Hematopoietic multipotent progenitor cell treated with erythropoietin and hydrocortisone succinate and interleukin-3 and kit ligand, for 4 days (in vitro differentiated cells): ENCODE data around the gene ANTXRL.
A peak's percentile ranks its signal among the peaks of the same experiment; 100 is the strongest.
"Not testable (repeated sequence)": the region's sequence is repeated elsewhere in the genome, so short reads cannot be mapped to it uniquely, and the experiment has no call there.

Experiments
- DNase-seq: peaks from one replicate; pipeline ENCODE4 v3.0.0-alpha.2; 2015

The ANTXRL gene

GRCh38 chr10:46286991-46287693 is at the start of gene ANTXRL:
ANTXRL (plus strand) TSS chr10:46286997; CDS start chr10:46287263, 266 bp downstream.
- DNase-seq: no peak

GRCh38 chr10:46237815-46238510 is 48.8 kb upstream of the ANTXRL start:
- DNase-seq: no peak

DNA sequence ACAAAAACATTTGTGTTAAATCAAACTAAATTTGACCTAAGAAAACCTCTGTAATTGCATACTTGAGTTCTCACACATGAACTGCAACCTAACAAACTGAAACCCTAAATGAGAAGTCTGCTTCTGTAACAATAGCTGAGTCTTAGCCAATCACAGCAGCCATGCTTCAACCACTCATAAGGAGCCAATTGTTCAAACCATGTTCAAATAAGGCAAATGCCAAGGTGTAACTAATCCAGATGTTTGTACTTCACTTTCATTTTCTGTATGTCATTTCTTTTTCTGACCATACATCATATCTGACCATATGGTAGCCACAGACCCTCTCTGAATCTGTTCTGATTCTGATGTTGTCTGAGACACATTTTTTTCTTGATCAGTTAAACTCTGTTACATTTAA is 47.5 kb upstream of the ANTXRL start:
- DNase-seq: no peak

DNA sequence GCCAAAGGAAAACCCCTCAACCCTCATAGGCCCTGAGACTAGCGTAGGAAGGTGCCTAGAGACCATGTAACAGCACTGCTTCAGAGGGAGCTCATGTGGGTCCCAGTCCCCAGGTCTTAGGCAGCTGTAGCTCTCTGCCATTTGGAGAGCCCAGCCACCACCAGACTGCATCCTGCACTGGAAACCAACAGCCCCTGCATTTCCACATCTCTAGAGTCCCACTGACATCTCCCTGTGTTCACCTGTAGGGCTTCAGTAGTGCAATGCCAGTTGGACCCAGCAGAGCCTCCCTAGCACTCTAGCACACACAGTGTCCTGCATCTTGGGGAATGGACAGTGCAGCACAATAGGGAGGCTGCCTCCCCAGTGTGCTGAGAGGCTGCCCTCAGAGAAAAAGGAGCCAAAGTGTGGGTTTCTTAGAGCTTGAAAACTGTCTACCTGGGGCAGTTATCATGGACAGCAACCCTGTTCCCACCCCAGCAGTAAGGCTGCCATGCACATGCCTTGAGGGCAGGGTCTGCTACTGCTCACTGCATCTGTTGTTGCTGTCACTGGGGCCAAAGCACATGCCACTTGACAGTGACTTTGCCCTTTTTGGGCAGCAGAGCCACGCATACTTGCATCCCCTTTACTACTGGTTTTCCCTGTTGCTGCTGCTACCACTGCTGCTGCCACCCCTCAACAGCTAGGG is 46.7 kb upstream of the ANTXRL start:
- DNase-seq: no peak

GRCh38 chr10:46240684-46241565 is 45.9 kb upstream of the ANTXRL start:
- DNase-seq: no peak

- no peak for DNase-seq
These were observed 41.4 kb upstream of the ANTXRL start for GRCh38 chr10:46245381-46245900.

DNA sequence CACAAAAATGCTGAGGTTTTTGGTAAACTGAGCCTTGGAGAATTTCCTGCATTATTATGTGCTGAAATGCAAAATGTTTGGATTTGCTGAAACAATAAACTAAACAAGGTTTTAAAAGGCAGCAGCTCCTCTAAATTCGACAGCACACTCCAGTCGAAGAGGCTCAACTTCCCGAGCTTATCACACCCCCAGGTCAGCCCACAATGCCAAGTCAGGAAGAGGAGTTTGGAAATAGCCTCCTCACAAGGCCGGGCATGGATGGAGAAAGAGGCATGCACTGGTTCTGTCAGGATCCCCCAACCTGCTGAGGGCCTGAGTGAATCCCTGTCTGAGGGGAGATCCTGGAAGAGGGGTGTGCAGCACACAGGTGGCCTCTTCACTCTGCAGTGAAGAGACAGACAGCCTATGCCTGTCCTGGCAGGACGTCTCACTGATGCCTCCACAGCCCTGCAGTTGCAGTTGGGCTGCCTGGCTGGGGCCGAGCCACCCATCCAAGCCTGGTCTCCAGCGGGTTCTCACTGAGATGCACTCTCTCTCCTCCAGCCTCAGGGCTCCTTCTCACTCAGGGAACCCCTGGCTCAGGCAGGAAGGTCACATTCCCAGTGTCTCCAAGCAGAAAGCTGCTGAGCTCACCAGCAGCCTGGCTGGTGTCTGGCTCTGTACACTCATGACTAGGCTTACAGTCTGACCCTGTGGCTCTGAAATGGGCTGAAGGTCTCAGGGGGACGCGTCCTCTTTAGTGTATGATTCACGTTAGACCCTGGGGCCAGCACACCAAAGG is 40.2 kb upstream of the ANTXRL start:
- not testable (repeated sequence) for DNase-seq

- DNase-seq: no peak
These were observed 39.7 kb upstream of the ANTXRL start for GRCh38 chr10:46247181-46247475.

DNA sequence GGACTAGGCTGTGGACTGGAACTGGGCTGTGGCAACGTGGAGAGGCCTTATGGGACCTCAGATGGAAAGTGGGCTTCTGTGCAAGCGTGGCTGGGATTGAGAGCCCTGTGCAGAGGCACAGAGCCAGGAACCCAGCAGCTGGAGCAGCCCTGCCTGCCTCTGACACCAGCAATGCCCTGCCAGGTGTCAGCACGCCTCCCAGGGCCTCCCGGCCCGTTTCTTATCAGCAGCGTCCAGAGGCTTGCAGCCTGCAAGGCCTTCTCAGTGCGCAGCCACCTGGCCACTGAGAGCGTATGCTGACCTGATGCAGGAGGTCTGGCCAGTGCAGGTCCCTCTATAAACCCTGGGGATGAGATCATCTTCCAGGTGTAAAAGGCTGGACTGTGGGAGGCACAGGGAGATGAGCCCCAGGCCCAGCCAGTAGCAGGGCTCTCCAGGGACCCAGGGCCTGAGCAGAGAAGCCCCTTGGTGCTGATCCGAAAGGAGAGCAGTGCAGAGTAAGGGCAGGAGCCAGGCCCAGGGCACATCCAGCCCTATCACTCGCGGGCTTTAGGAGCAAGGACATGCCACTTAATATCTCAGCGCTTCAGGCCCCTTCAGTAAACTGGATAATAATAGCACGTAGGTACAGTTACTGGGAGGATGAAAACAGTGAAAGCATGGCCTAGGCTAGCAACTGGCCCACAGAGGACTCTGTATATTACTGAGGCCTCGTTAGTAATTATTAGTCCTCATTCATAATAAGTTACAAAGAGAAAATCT is 38.8 kb upstream of the ANTXRL start:
- DNase-seq: peak; percentile 12

DNA sequence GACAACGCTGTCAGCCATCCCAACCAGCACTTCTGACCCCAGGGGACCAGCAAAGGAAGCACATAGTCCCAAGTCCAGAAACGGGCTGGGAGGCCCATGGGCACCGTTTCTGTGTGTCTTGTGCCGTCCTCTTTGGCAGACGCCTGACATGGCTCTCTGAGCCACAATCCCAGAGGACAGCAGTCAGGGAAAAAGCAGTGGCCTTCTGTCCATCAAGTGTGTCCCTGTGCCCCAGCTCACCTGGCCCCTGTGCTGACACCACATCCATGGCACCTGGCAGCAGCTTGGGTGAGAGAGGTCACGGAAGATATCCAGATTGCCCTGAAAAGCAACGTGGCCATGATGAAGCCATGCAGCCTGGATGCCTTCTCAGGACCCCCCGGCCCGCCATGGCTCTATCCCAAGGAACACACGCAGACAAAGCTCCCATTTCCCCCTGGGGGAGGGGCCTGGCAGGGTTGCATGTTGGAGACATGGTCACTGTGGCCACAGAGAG is 38.1 kb upstream of the ANTXRL start:
- DNase-seq: no peak

GRCh38 chr10:46249617-46250344 is 37.0 kb upstream of the ANTXRL start:
- not testable (repeated sequence) for DNase-seq

- DNase-seq: no peak
These were observed 36.3 kb upstream of the ANTXRL start for GRCh38 chr10:46250481-46250880.

DNA sequence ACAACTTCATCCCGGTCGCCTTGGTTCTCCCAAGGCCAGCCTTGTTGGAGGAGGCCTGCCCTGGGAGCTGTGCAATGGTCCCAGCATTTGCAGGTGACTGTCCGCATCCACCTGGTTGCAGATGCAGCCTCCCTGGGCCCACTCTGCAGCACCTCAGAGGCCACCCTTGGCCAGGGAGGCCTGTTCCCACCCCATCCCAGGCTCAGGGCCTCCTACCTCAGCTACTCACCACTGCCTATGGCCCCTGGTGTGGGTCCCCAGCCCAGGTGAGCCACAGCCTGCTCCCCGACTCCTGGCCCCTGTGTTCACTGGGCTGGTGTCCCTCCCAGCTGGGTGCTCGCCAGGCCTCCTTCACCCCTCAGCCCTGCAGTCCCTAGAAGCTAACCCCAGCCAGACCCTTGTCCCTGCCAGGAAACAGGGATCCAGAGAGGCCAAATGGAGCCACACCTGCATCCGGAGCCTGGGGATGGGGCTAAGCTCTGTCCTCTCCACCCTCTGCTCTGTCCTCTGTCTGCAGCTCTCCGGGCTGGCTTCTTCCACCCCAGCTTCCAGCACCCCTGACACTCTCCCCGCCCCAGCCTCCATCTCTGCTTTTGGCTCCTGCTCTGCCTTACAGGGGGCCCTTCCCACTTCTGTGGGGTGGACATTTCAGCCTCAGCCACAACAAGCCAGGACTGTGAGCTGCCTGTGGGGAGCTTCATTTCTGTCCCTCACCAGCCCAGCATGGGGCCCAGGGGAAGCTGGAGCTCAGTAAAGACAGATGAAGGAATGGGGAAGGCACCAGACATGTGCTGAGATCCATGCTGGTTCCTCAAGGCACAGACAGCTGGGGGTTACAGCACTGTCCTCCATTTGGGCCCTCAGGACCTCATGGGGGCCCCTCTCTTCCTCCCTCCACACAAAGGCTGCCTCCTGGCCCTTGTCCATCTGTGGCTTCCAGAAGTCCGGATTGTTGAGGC is 35.6 kb upstream of the ANTXRL start:
- no peak for DNase-seq

DNA sequence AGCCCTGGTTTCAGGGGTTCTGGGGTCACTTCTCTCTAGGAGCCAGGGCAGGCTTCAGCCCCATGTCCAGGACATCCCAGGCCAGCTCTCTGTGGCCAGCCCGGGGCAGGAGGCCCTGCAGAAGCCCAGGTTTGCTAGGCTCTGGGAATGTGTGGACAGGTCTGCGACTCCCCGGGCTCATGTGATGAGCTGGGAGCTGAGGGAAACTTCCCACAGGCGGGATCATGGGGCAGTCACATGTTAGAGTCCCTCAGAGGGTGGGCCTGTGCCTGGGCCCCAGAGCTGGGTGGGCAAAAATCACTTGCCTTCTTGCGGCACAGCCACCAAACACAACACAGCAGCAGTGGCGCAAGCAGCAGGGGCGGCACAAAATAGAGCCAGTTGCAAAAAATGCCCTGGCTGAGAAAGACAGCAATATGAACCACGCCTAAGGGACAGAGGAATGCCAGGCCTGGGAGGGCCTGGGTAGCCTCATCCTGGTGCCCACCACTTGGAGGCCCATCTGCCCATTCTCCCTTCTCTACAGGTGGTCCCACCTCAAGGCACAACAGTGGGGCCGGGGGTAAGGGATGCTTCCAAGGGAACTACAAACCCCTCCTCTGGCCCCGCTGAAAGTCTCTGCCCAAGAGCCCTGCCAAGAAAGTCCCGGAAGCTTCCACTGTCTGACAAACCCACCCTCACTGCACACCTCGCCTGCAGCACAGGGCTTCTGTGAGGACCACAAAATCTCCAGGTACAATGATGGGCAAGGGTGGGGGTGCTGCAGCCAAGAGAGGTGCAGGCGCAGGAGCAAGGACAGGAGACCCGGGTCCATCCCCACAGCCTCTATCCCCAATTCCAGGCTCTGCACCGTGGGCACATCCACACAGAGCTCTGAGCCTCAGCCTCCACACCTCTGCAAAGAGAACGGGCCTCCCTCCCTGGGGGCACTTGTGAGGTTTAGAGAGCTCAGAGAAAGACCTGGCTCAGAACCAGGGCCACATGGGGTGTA is 34.6 kb upstream of the ANTXRL start:
- DNase-seq: no peak

DNA sequence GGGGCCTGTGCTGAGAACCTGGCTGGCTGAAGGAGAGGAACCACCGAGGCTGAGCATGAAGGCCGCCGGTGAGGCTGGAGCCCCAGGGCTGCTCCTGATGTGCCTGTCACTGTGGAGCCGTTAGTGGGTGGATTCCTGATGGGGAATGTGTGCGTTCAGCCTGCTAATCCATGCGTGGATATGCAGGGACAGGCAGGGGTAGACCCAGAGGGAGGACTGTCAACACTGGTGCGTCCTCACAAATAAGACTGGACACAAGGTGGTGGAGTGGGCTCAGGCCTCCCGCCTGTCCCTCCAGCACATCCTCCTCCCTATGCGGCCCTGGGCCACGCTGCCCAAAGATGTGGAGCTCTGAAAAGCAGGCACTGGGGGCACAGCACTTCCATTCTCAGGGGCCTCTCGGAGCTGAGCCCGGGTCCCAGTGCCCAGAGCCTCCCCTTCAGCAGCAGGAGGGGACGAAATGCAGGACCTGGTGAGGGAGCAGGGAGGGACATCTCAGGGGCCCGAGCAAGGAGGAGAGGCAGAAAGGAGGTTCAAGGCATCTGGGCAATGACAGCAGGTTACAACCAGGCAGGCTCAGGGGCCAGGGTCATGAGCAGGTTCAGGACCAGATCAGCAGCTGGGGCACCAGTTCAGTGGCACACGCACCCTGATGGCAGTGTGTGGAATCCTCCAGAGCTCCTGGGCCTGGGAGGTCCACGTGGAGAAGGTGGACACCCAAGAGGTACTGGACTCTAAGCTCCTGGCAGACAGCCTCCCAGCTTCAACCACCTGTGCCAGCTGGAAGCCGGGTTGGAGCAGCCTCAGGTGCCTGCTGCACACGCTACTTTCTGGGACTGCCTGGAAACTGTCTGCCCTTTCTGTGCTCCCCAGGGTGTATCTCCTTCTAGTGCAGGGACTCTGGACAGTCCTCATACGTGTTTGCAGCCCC is 33.5 kb upstream of the ANTXRL start:
- DNase-seq: no peak

- DNase-seq: no peak
These were observed 32.8 kb upstream of the ANTXRL start for GRCh38 chr10:46254007-46254383.

- no peak for DNase-seq
These were observed 32.3 kb upstream of the ANTXRL start for GRCh38 chr10:46254467-46254866.
